ENCODE data around the gene LRRC58.
"Not testable (repeated sequence)": the region's sequence is repeated elsewhere in the genome, so short reads cannot be mapped to it uniquely, and the experiment has no call there.

LRRC58 gene

GRCh38 chr3:120339362-120339761 lies 9.8 kb downstream of the LRRC58 start:
- DNase-seq (ENCODE audit: low read depth): no peak

GRCh38 chr3:120338517-120338916 lies 10.6 kb downstream of the LRRC58 start:
- no peak for DNase-seq (ENCODE audit: low read depth)

- DNase-seq (ENCODE audit: low read depth): no peak
These were observed 16.5 kb downstream of the LRRC58 start for GRCh38 chr3:120332646-120333045.

GRCh38 chr3:120331076-120331475 lies 18.1 kb downstream of the LRRC58 start:
- no peak for DNase-seq (ENCODE audit: low read depth)

- no peak for DNase-seq (ENCODE audit: low read depth)
These were observed 22.4 kb downstream of the LRRC58 start for GRCh38 chr3:120326784-120327183.

GRCh38 chr3:120324190-120324589 lies 25.0 kb downstream of the LRRC58 start:
- no peak for DNase-seq (ENCODE audit: low read depth)

GRCh38 chr3:120323761-120324160 lies 25.4 kb downstream of the LRRC58 start:
- not testable (repeated sequence) for DNase-seq (ENCODE audit: low read depth)

- DNase-seq (ENCODE audit: low read depth): no peak
These were observed 37.0 kb downstream of the LRRC58 start for GRCh38 chr3:120311863-120312794.

- DNase-seq (ENCODE audit: low read depth): no peak
These were observed 42.4 kb downstream of the LRRC58 start for GRCh38 chr3:120306519-120307455.

- no peak for DNase-seq (ENCODE audit: low read depth)
These were observed 44.5 kb downstream of the LRRC58 start for GRCh38 chr3:120304616-120305015.

- DNase-seq (ENCODE audit: low read depth): no peak
These were observed 46.8 kb downstream of the LRRC58 start for GRCh38 chr3:120302361-120302760.

GRCh38 chr3:120300971-120301370 lies 48.2 kb downstream of the LRRC58 start:
- no peak for DNase-seq (ENCODE audit: low read depth)

GRCh38 chr3:120299403-120299802 lies 49.8 kb downstream of the LRRC58 start:
- no peak for DNase-seq (ENCODE audit: low read depth)

- DNase-seq (ENCODE audit: low read depth): no peak
These were observed 50.2 kb downstream of the LRRC58 start for GRCh38 chr3:120298996-120299395.

GRCh38 chr3:120291552-120291951 lies 57.6 kb downstream of the LRRC58 start:
- not testable (repeated sequence) for DNase-seq (ENCODE audit: low read depth)

- DNase-seq (ENCODE audit: low read depth): no peak
These were observed 59.5 kb downstream of the LRRC58 start for GRCh38 chr3:120289636-120290035.

GRCh38 chr3:120286465-120286864 lies 62.7 kb downstream of the LRRC58 start:
- DNase-seq (ENCODE audit: low read depth): no peak

GRCh38 chr3:120285508-120285841 lies 63.7 kb downstream of the LRRC58 start:
- no peak for DNase-seq (ENCODE audit: low read depth)

GRCh38 chr3:120284747-120285507 lies 64.2 kb downstream of the LRRC58 start, which contains the start of gene GPR156:
Gene GPR156 (minus strand): TSS chr3:120285222. CDS start chr3:120244098, 41,124 bp downstream.
- DNase-seq (ENCODE audit: low read depth): no peak

- no peak for DNase-seq (ENCODE audit: low read depth)
These were observed 67.9 kb downstream of the LRRC58 start for GRCh38 chr3:120281261-120281660.

GRCh38 chr3:120280566-120280965 lies 68.6 kb downstream of the LRRC58 start:
- DNase-seq (ENCODE audit: low read depth): no peak

GRCh38 chr3:120280026-120280425 lies 69.1 kb downstream of the LRRC58 start:
- DNase-seq (ENCODE audit: low read depth): no peak
